Liver (tissue), 9 donors: ENCODE measurements around the gene ADH1C. TPM values are rescaled to one million over a fixed set of nuclear protein-coding genes. Genes with fewer than 3 reads are reported as not detected.

Source experiments
- DNase-seq: peaks from one replicate; pipeline ENCODE4 v3.0.0-alpha.2; 2017; ENCODE audit warnings: low spot score
- H3K27ac ChIP-seq, 2 donors: one replicate each; pipeline ENCODE4 v1.7.0; 2013; ENCODE audit warnings: inconsistent platforms in 2 of 2, low read length in 2 of 2, control low read depth in 1 of 2, low read depth in 1 of 2, mild to moderate bottlenecking in 1 of 2
- H3K27me3 ChIP-seq, 4 donors: one replicate each; pipeline versions ENCODE4 v1.6.1 to v1.7.0; 2013; ENCODE audit warnings: low read length in 3 of 4, inconsistent platforms in 1 of 4, mild to moderate bottlenecking in 1 of 4, moderate library complexity in 1 of 4; ENCODE audit not compliant: control insufficient read depth in 4 of 4, insufficient read depth in 4 of 4
- H3K36me3 ChIP-seq, 4 donors: one replicate each; pipeline versions ENCODE4 v1.6.1 to v1.7.0; 2013; ENCODE audit warnings: low read length in 3 of 4, mild to moderate bottlenecking in 3 of 4, low read depth in 1 of 4, moderate library complexity in 1 of 4; ENCODE audit not compliant: control insufficient read depth in 4 of 4, insufficient read depth in 3 of 4
- H3K4me1 ChIP-seq, 4 donors: one replicate each; pipeline versions ENCODE4 v1.6.1 to v1.7.0; 2013; ENCODE audit warnings: low read length in 3 of 4, mild to moderate bottlenecking in 3 of 4, moderate library complexity in 1 of 4; ENCODE audit not compliant: control insufficient read depth in 4 of 4, insufficient read depth in 4 of 4
- H3K4me3 ChIP-seq, 3 donors: one replicate each; pipeline versions ENCODE4 v1.6.1 to v1.7.0; 2013; ENCODE audit warnings: low read length in 3 of 3, control low read depth in 1 of 3, low read depth in 1 of 3, mild to moderate bottlenecking in 1 of 3
- H3K9ac ChIP-seq, 2 donors: one replicate each; pipeline ENCODE4 v1.7.0; 2013; ENCODE audit warnings: low read length in 2 of 2, mild to moderate bottlenecking in 2 of 2, moderate library complexity in 2 of 2, control low read depth in 1 of 2, low read depth in 1 of 2
- H3K9me3 ChIP-seq, 4 donors: one replicate each; pipeline versions ENCODE4 v1.6.1 to v1.7.0; 2013; ENCODE audit warnings: low read length in 3 of 4; ENCODE audit not compliant: control insufficient read depth in 4 of 4
- ATF3 ChIP-seq: IDR thresholded peaks from 2 replicates; pipeline ENCODE4 v1.6.1; 2016; ENCODE audit warnings: antibody characterized with exemption
- EGR1 ChIP-seq, 2 donors: IDR thresholded peaks; 2 replicates each; pipeline ENCODE4 v1.6.1; 2016 to 2018; ENCODE audit warnings: antibody characterized with exemption in 2 of 2, low read depth in 2 of 2
- FOXA1 ChIP-seq: IDR thresholded peaks from 2 replicates; pipeline ENCODE4 v1.6.1; 2016; ENCODE audit warnings: antibody characterized with exemption
- FOXA2 ChIP-seq: IDR thresholded peaks from 2 replicates; pipeline ENCODE4 v1.6.1; 2016; ENCODE audit warnings: antibody characterized with exemption
- HNF4A ChIP-seq, 2 donors: conservative IDR thresholded peaks; 2 replicates each; pipeline ENCODE4 v1.6.1; 2016; ENCODE audit warnings: antibody characterized with exemption in 2 of 2, mild to moderate bottlenecking in 2 of 2
- HNF4G ChIP-seq: IDR thresholded peaks from 2 replicates; pipeline ENCODE4 v1.6.1; 2016; ENCODE audit warnings: antibody characterized with exemption
- JUND ChIP-seq, 2 donors: IDR thresholded peaks; 2 replicates each; pipeline ENCODE4 v1.6.1; 2016; ENCODE audit warnings: antibody characterized with exemption in 2 of 2
- MAX ChIP-seq: IDR thresholded peaks from 2 replicates; pipeline ENCODE4 v1.6.1; 2016; ENCODE audit warnings: antibody characterized with exemption
- NR2F2 ChIP-seq: IDR thresholded peaks from 2 replicates; pipeline ENCODE4 v1.6.1; 2016; ENCODE audit warnings: antibody characterized with exemption
- RAD21 ChIP-seq, 2 donors: IDR thresholded peaks; 2 replicates each; pipeline ENCODE4 v1.6.1; 2016; ENCODE audit warnings: antibody characterized with exemption in 2 of 2, mild to moderate bottlenecking in 2 of 2
- REST ChIP-seq: IDR thresholded peaks from 2 replicates; pipeline ENCODE4 v1.6.1; 2016; ENCODE audit warnings: antibody characterized with exemption, mild to moderate bottlenecking
- RXRA ChIP-seq, 2 donors: IDR thresholded peaks; 2 replicates each; pipeline ENCODE4 v1.6.1; 2017 to 2018; ENCODE audit warnings: antibody characterized with exemption in 2 of 2, mild to moderate bottlenecking in 1 of 2
- SP1 ChIP-seq: IDR thresholded peaks from 2 replicates; pipeline ENCODE4 v1.6.1; 2018; ENCODE audit warnings: antibody characterized with exemption, mild to moderate bottlenecking
- TAF1 ChIP-seq: conservative IDR thresholded peaks from 2 replicates; pipeline ENCODE4 v1.6.1; 2016; ENCODE audit warnings: antibody characterized with exemption, mild to moderate bottlenecking
- YY1 ChIP-seq: IDR thresholded peaks from 2 replicates; pipeline ENCODE4 v1.6.1; 2016; ENCODE audit warnings: antibody characterized with exemption, mild to moderate bottlenecking
- ZBTB33 ChIP-seq: IDR thresholded peaks from 2 replicates; pipeline ENCODE4 v1.6.1; 2016; ENCODE audit warnings: antibody characterized with exemption
- WGBS: extraction: QIAGEN DNeasy Blood & Tissue Kit; methylation state at CpG from one replicate; pipeline ENCODE4 v1.1.7; 2013; 5-methylcytosine and 5-hydroxymethylcytosine counted together
- polyA plus RNA-seq, 2 donors: library from polyadenylated mRNA; stranded (reverse) in 1 of 2; unstranded in 1 of 2; fragments of 200-250 nt in 1 of 2; fragments of >200 nt in 1 of 2; fragmentation: Nextera tagmentation in 1 of 2; extraction: Ambion mirVana in 1 of 2; gene quantifications; one replicate each; pipeline versions ENCODE4 v1.2.1 to v1.2.3, GENCODE V29; 2013 to 2015
- total RNA-seq, 2 donors: library from RNA; depleted of rRNA; stranded (reverse); fragments of >200 nt; gene quantifications; one replicate each; pipeline ENCODE4 v1.2.3, GENCODE V29; 2014
- TF ChIP-seq, protein P1 (sequence below): fragments of 150-350 bp; IDR thresholded peaks from 2 replicates; pipeline ENCODE4 v1.5.1; 2017; ENCODE audit warnings: improper control_type of control experiment, low read depth, low read length; ENCODE audit not compliant: missing input control
- donor health status: healthy.
- donor health status: healthy.
- donor health status: healthy.
- donor health status: healthy.
- donor health status: healthy.

The ADH1C gene
- total and polyA plus RNA-seq, 4 donors, result 0.84 to 374 (median 81.3) TPM

- DNase-seq, result no peak
- no peak for TF ChIP-seq YY1
- no peak for TF ChIP-seq HNF4G
- no peak for TF ChIP-seq JUND (IDR thresholded peaks at IDR 0.05)
- no peak for TF ChIP-seq HNF4A (conservative IDR thresholded peaks at IDR 0.05)
- no peak for TF ChIP-seq TAF1
- TF ChIP-seq FOXA2, result no peak
- no peak for TF ChIP-seq SP1
- TF ChIP-seq MAX, result no peak
- no peak for TF ChIP-seq REST
- no peak for TF ChIP-seq NR2F2
- TF ChIP-seq ATF3, result no peak
- no peak for TF ChIP-seq ZBTB33
- no peak for TF ChIP-seq RAD21 (IDR thresholded peaks at IDR 0.05)
- no peak for TF ChIP-seq FOXA1
- no peak for TF ChIP-seq RXRA (IDR thresholded peaks at IDR 0.05)
- TF ChIP-seq, protein P1, sequence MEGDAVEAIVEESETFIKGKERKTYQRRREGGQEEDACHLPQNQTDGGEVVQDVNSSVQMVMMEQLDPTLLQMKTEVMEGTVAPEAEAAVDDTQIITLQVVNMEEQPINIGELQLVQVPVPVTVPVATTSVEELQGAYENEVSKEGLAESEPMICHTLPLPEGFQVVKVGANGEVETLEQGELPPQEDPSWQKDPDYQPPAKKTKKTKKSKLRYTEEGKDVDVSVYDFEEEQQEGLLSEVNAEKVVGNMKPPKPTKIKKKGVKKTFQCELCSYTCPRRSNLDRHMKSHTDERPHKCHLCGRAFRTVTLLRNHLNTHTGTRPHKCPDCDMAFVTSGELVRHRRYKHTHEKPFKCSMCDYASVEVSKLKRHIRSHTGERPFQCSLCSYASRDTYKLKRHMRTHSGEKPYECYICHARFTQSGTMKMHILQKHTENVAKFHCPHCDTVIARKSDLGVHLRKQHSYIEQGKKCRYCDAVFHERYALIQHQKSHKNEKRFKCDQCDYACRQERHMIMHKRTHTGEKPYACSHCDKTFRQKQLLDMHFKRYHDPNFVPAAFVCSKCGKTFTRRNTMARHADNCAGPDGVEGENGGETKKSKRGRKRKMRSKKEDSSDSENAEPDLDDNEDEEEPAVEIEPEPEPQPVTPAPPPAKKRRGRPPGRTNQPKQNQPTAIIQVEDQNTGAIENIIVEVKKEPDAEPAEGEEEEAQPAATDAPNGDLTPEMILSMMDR, result no peak
- H3K27me3 ChIP-seq, result no peaks in the 10 kb centered on the region
- no peaks in the 10 kb centered on the region for H3K36me3 ChIP-seq
- H3K4me3 ChIP-seq, result peak overlapping the region in 1 of 3 donors; percentile 42
- H3K4me1 ChIP-seq, result peaks cover 7 to 42% (median 36%) of the 10 kb centered on the region in 4 donors
- peak overlapping the region; percentile 57 to 65 for H3K27ac ChIP-seq
- H3K9ac ChIP-seq, result peak overlapping the region in 1 of 2 donors; percentile 60
- 27% methylated on average over 1 of the region's 1 CpG for WGBS
- no peaks in the 10 kb centered on the region for H3K9me3 ChIP-seq
These were observed 28.2 kb downstream of the ADH1C start for GRCh38 chr4:99324361-99324760.

DNA sequence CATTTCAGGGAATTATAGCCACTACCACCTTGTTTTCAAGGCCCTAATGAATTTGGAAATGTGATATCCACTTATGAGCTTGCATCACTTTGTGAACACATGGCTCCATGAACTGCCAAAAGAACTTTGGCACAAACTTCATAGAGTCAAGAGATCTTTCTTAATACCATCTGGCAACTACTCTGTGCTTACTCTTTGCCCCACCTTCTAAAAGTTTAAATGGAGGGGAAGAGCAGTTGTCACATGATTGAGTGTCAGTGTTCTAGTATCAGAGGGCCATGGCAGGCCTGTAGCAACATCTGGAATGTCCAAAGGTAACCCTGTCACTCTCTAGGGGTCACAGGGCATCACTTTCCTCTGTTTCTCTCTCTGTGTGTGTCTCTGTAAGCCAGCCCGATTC, 28.8 kb downstream of the ADH1C start:
- Histone ChIP-seq H3K9me3 (no peaks in the 10 kb centered on the region), H3K9ac (no peak overlapping the region), H3K27me3 (no peaks in the 10 kb centered on the region), H3K27ac (peak overlapping the region; percentile 57 to 65), H3K4me1 (peaks cover 7 to 42% (median 37%) of the 10 kb centered on the region in 4 donors), H3K4me3 (peak overlapping the region in 1 of 3 donors; percentile 38), H3K36me3 (peaks cover 0 to 2% (median 0%) of the 10 kb centered on the region in 4 donors)
- WGBS, result 34% methylated on average over 1 of the region's 1 CpG
- DNase-seq, result no peak
- TF ChIP-seq, protein P1, result no peak
- TF ChIP-seq EGR1 (IDR thresholded peaks at IDR 0.05; ENCODE audit: low read depth in 2 of 2) (peak in 1 of 2 donors; percentile 61), TAF1 (peak; percentile 28), ZBTB33 (peak; percentile 97), YY1 (peak; percentile 89), HNF4A (conservative IDR thresholded peaks at IDR 0.05) (peak; percentile 93 to 97), RAD21 (IDR thresholded peaks at IDR 0.05) (peak in 1 of 2 donors; percentile 55)
